Fibroblast of skin of abdomen (primary cell): ENCODE measurements around the gene CYS1.
"Not testable (repeated sequence)": the region's sequence is repeated elsewhere in the genome, so short reads cannot be mapped to it uniquely, and the experiment has no call there.

Experiments used
- DNase-seq: peaks from one replicate; pipeline ENCODE4 v3.0.0-alpha.2; 2013

CYS1 gene

GRCh38 chr2:10011606-10012325, 68.4 kb downstream of the CYS1 start:
- DNase-seq: not testable (repeated sequence)

GRCh38 chr2:10010861-10011605, 69.2 kb downstream of the CYS1 start:
- not testable (repeated sequence) for DNase-seq

GRCh38 chr2:10009811-10010781, 70.1 kb downstream of the CYS1 start:
- DNase-seq: no peak

- no peak for DNase-seq
Observed at GRCh38 chr2:10009271-10009810, 70.9 kb downstream of the CYS1 start.

GRCh38 chr2:10008809-10009176, 71.4 kb downstream of the CYS1 start:
- no peak for DNase-seq

GRCh38 chr2:10007921-10008808, 72.0 kb downstream of the CYS1 start:
- DNase-seq: peak; percentile 37

- no peak for DNase-seq
Observed at GRCh38 chr2:10007435-10007834, 72.8 kb downstream of the CYS1 start.
